Caco-2 (cell line): ENCODE results near the gene LRRC59. TPM values are rescaled to one million over a fixed set of nuclear protein-coding genes. Genes with fewer than 3 reads are reported as not detected.

ENCODE experiments used
- BruUV-seq: library from RNA; stranded (reverse); fragments of 400-500 nt; replicated peaks from 2 replicates; lab custom pipeline; 2021; lab: Mats Ljungman, UMichigan
- CTCF ChIA-PET: fragments of 300-600 bp; sonication (Branson Sonifier 250); formaldehyde crosslinking; loops from one replicate; lab custom pipeline; 2022; ENCODE audit warnings: antibody characterized with exemption; lab: Charles Lee
- POLR2A ChIA-PET: fragments of 300-600 bp; sonication (Branson Sonifier 250); formaldehyde crosslinking; loops from one replicate; lab custom pipeline; 2022; ENCODE audit warnings: antibody characterized with exemption; lab: Charles Lee
- DNase-seq, 2 experiments: peaks; one replicate each; pipeline versions ENCODE4 v3.0.0 to v3.0.0-alpha.2; 2020 to 2022
- H3K27me3 ChIP-seq: replicated peaks from 2 replicates; pipeline ENCODE4 v1.6.0; 2011; ENCODE audit warnings: low read length; ENCODE audit not compliant: control insufficient read depth, insufficient read depth
- H3K36me3 ChIP-seq: 2 replicates; pipeline ENCODE4 v1.5.1; 2011; ENCODE audit warnings: low read length; ENCODE audit not compliant: control insufficient read depth, insufficient read depth
- H3K4me1 ChIP-seq: fragments of 250-450 bp; sonication (Bioruptor Pico); 2 replicates; pipeline ENCODE4 v1.5.1; 2020; ENCODE audit warnings: mild to moderate bottlenecking
- H3K4me3 ChIP-seq: 2 replicates; pipeline ENCODE4 v1.5.1; 2011; ENCODE audit warnings: low read depth, mild to moderate bottlenecking, control low read depth, low read length
- H3K9me3 ChIP-seq: fragments of 250-450 bp; sonication (Bioruptor Pico); 2 replicates; pipeline ENCODE4 v1.5.1; 2020; ENCODE audit warnings: mild to moderate bottlenecking, moderate library complexity
- H3K27ac Mint-ChIP-seq: one replicate; pipeline ENCODE4 v1.8.0; 2022; ENCODE audit warnings: mixed read lengths; ENCODE audit not compliant: unreplicated experiment
- H3K27me3 Mint-ChIP-seq: one replicate; pipeline ENCODE4 v1.8.0; 2022; ENCODE audit warnings: mixed read lengths; ENCODE audit not compliant: insufficient read depth, unreplicated experiment
- H3K36me3 Mint-ChIP-seq: one replicate; pipeline ENCODE4 v1.8.0; 2022; ENCODE audit warnings: mild to moderate bottlenecking, mixed read lengths; ENCODE audit not compliant: insufficient read depth, unreplicated experiment
- H3K4me1 Mint-ChIP-seq: one replicate; pipeline ENCODE4 v1.8.0; 2022; ENCODE audit warnings: low read depth, mixed read lengths; ENCODE audit not compliant: unreplicated experiment
- H3K4me3 Mint-ChIP-seq: one replicate; pipeline ENCODE4 v1.8.0; 2022; ENCODE audit warnings: mild to moderate bottlenecking, moderate library complexity, mixed read lengths; ENCODE audit not compliant: unreplicated experiment
- H3K9me3 Mint-ChIP-seq: one replicate; pipeline ENCODE4 v1.8.0; 2022; ENCODE audit warnings: mixed read lengths; ENCODE audit not compliant: unreplicated experiment
- intact Hi-C: fragments of 100-400 bp; cut with micrococcal nuclease; formaldehyde crosslinking; loops from one replicate; pipeline ENCODE4 v1.10.0; 2022; ENCODE audit not compliant: unreplicated experiment
- total RNA-seq: library from RNA; stranded (reverse); gene quantifications from 2 replicates; pipeline ENCODE4 v1.2.3, GENCODE V29; 2022
- TF ChIP-seq, protein P1 (sequence below), 2 experiments: fragments of 200-600 bp in 1 of 2; IDR thresholded peaks; 1 replicate in 1 of 2; 2 replicates in 1 of 2; pipeline versions ENCODE4 v1.5.1 to v1.8.0; 2011 to 2022; ENCODE audit warnings: antibody characterized with exemption in 1 of 2, control low read depth in 1 of 2, inconsistent platforms in 1 of 2, low read depth in 1 of 2, low read length in 1 of 2, mild to moderate bottlenecking in 1 of 2, moderate library complexity in 1 of 2; ENCODE audit not compliant: insufficient read depth in 1 of 2, severe bottlenecking in 1 of 2, unreplicated experiment in 1 of 2

LRRC59 gene
- total RNA-seq, 1 experiment from 2014 or later, result 324 TPM

DNA sequence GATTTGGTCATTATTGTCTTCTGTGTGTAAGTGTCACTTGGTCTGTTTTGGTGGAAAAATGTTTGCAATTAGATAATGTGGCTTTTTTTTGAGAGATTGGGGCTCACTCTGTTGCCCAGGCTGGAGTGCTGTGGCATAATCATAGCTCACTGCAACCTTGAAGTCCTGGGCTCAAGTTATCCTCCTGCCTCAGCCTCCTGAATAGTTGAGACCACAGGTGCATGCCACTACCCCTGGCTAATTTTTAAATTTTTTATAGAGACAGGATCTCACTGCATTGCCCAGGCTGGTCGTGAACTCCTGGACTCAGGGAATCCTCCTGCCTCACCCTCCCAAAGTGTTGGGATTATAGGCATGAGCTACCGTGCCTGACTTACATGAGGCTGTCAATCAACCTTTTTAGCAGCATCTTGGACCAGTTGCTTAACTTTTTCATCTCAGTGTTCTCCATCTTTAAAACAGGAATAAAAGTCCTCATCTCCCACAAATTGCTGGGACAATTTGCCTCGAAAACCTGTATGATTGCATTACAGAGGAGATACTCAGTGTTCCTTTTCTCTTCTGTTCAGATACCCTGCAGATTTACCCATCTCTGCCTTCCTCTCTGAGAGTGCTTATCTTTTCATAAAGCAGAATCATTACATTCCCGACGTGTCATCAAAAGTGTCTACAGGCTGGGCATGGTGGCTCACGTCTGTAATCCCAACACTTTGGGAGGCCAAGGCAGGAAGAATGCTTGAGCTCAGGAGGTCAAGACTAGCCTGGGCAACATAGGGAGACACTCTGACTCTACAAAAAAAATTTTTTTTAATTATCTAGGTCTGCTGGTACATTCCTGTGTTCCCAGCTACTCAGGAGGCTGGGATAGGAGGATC lies 47.8 kb upstream of the LRRC59 start:
- peaks cover 31% of the 10 kb centered on the region for H3K36me3 Mint-ChIP-seq
- H3K27ac Mint-ChIP-seq, result peak overlapping the region; percentile 74
- POLR2A ChIA-PET, result interaction anchor here (0.6 kb wide), 1 partner anchor 49 kb away, joined by 3 read pairs; no protein-coding TSS in a partner anchor
- no peaks in the 10 kb centered on the region for H3K27me3 Mint-ChIP-seq
- peaks cover 61% of the 10 kb centered on the region for H3K4me1 Mint-ChIP-seq
- H3K4me1 ChIP-seq, result peaks cover 59% of the 10 kb centered on the region
- no peaks in the 10 kb centered on the region for H3K36me3 ChIP-seq
- intact Hi-C loops, result no loop called here
- no peaks in the 10 kb centered on the region for H3K9me3 Mint-ChIP-seq
- TF ChIP-seq, protein P1, sequence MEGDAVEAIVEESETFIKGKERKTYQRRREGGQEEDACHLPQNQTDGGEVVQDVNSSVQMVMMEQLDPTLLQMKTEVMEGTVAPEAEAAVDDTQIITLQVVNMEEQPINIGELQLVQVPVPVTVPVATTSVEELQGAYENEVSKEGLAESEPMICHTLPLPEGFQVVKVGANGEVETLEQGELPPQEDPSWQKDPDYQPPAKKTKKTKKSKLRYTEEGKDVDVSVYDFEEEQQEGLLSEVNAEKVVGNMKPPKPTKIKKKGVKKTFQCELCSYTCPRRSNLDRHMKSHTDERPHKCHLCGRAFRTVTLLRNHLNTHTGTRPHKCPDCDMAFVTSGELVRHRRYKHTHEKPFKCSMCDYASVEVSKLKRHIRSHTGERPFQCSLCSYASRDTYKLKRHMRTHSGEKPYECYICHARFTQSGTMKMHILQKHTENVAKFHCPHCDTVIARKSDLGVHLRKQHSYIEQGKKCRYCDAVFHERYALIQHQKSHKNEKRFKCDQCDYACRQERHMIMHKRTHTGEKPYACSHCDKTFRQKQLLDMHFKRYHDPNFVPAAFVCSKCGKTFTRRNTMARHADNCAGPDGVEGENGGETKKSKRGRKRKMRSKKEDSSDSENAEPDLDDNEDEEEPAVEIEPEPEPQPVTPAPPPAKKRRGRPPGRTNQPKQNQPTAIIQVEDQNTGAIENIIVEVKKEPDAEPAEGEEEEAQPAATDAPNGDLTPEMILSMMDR (IDR thresholded peaks at IDR 0.05; ENCODE audit: insufficient read depth in 1 of 2, low read depth in 1 of 2, low read length in 1 of 2, severe bottlenecking in 1 of 2, unreplicated experiment in 1 of 2), result no peak
- no TSS peak for BruUV-seq
- no peak overlapping the region for H3K4me3 ChIP-seq
- CTCF ChIA-PET, result interaction anchor here (0.6 to 2.4 kb wide), 5 partner anchors 20 to 55 kb away, joined by 3 to 15 read pairs (median 4); partner anchors contain the start of genes LRRC59 and RSAD1
- no peak overlapping the region for H3K4me3 Mint-ChIP-seq
- DNase-seq, result no peak
- no peaks in the 10 kb centered on the region for H3K27me3 ChIP-seq
- H3K9me3 ChIP-seq, result no peaks in the 10 kb centered on the region

DNA sequence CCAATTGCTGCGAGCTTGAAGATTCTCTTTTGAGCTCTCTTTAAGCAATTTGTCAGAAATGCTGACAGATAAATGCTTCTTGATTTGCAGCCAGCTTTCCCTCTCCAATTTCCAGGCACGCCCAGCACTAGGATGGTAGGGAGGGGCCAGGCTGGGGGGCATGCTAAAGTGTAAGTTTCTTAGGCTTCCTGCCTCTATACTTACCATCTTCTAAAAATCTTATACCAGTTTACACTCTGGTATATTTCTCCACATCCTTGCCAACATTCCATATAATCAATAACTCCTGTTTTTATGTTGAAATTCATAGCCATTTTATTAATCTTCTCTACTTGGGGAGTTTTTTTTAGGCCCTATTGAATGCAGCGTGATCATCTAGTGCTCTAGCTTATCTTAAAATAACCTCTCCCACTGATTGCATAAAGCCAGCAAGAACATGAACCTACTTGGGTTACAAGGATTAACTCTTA lies 46.2 kb upstream of the LRRC59 start:
- H3K4me3 ChIP-seq, result no peak overlapping the region
- Mint-ChIP-seq H3K27ac (peak overlapping the region; percentile 74), H3K4me3 (peak overlapping the region; percentile 43), H3K27me3 (no peaks in the 10 kb centered on the region), H3K9me3 (no peaks in the 10 kb centered on the region), H3K4me1 (peaks cover 70% of the 10 kb centered on the region), H3K36me3 (peaks cover 38% of the 10 kb centered on the region)
- TSS peak; percentile 6 for BruUV-seq
- intact Hi-C loops, result loop anchor here (1.0 kb wide), 2 partner anchors 16 to 36 kb away; no protein-coding TSS in a partner anchor
- peak; percentile 71 to 77 for DNase-seq
- CTCF ChIA-PET, result interaction anchor here (0.6 to 2.4 kb wide), 11 partner anchors 12 to 98 kb away, joined by 3 to 19 read pairs (median 5); partner anchors contain the start of genes ACSF2, LRRC59 and RSAD1
- H3K27me3 ChIP-seq, result no peaks in the 10 kb centered on the region
- TF ChIP-seq, protein P1 (IDR thresholded peaks at IDR 0.05; ENCODE audit: insufficient read depth in 1 of 2, low read depth in 1 of 2, low read length in 1 of 2, severe bottlenecking in 1 of 2, unreplicated experiment in 1 of 2), result no peak
- POLR2A ChIA-PET, result interaction anchor here (0.6 to 1.9 kb wide), 10 partner anchors 12 to 423 kb away, joined by 3 to 11 read pairs (median 4); partner anchors contain the start of genes ACSF2, LRRC59, TOB1 and XYLT2
- no peaks in the 10 kb centered on the region for H3K9me3 ChIP-seq
- peaks cover 67% of the 10 kb centered on the region for H3K4me1 ChIP-seq
- H3K36me3 ChIP-seq, result no peaks in the 10 kb centered on the region
